ENCODE measurements around the gene DDX20. TPM values are rescaled to one million over a fixed set of nuclear protein-coding genes. Genes with fewer than 3 reads are reported as not detected.
"Not testable (repeated sequence)": the region's sequence is repeated elsewhere in the genome, so short reads cannot be mapped to it uniquely, and the experiment has no call there.

Gene DDX20
- total and polyA plus RNA-seq, 2 donors: 10.9 to 17.8 TPM

- Histone ChIP-seq H3K27me3 (ENCODE audit: control insufficient read depth in 2 of 2, insufficient read depth in 1 of 2, low read length in 1 of 2) (peaks cover 27 to 35% of the 10 kb centered on the region in 2 donors), H3K9me3 (ENCODE audit: control insufficient read depth in 2 of 2, insufficient read depth in 1 of 2, low read length in 1 of 2) (peaks cover 0 to 6% of the 10 kb centered on the region in 2 donors), H3K4me3 (ENCODE audit: low read length in 2 of 2) (no peak overlapping the region), H3K4me1 (ENCODE audit: control insufficient read depth in 2 of 2, insufficient read depth in 2 of 2, low read length in 2 of 2) (peaks cover 15 to 62% of the 10 kb centered on the region in 2 donors), H3K27ac (ENCODE audit: low read depth in 1 of 2, low read length in 1 of 2) (no peak overlapping the region), H3K36me3 (ENCODE audit: control insufficient read depth in 2 of 2, insufficient read depth in 2 of 2, low read length in 1 of 2) (no peaks in the 10 kb centered on the region)
- WGBS: 96% methylated on average over 4 of the region's 4 CpGs
- DNase-seq (ENCODE audit: low read depth in 6 of 9, low spot score in 9 of 9): no peak
Measured at GRCh38 chr1:111736548-111737215, 19.0 kb upstream of the DDX20 start.

GRCh38 chr1:111737216-111738132 is 18.2 kb upstream of the DDX20 start:
- H3K27me3 ChIP-seq (ENCODE audit: control insufficient read depth in 2 of 2, insufficient read depth in 1 of 2, low read length in 1 of 2): peaks cover 34 to 43% of the 10 kb centered on the region in 2 donors
- H3K27ac ChIP-seq (ENCODE audit: low read depth in 1 of 2, low read length in 1 of 2): peak overlapping the region in 1 of 2 donors; percentile 81
- H3K4me3 ChIP-seq (ENCODE audit: low read length in 2 of 2): peak overlapping the region; percentile 71 to 74
- peaks cover 15 to 62% of the 10 kb centered on the region in 2 donors for H3K4me1 ChIP-seq (ENCODE audit: control insufficient read depth in 2 of 2, insufficient read depth in 2 of 2, low read length in 2 of 2)
- WGBS: 62% methylated on average over 8 of the region's 8 CpGs
- H3K9me3 ChIP-seq (ENCODE audit: control insufficient read depth in 2 of 2, insufficient read depth in 1 of 2, low read length in 1 of 2): peaks cover 0 to 6% of the 10 kb centered on the region in 2 donors
- DNase-seq (ENCODE audit: low read depth in 6 of 9, low spot score in 9 of 9): peak in 1 of 9 donors; percentile 16
- H3K36me3 ChIP-seq (ENCODE audit: control insufficient read depth in 2 of 2, insufficient read depth in 2 of 2, low read length in 1 of 2): no peaks in the 10 kb centered on the region

GRCh38 chr1:111738133-111738435 is 17.6 kb upstream of the DDX20 start:
- 13% methylated on average over 9 of the region's 9 CpGs for WGBS
- Histone ChIP-seq H3K9me3 (ENCODE audit: control insufficient read depth in 2 of 2, insufficient read depth in 1 of 2, low read length in 1 of 2) (peaks cover 0 to 6% of the 10 kb centered on the region in 2 donors), H3K27me3 (ENCODE audit: control insufficient read depth in 2 of 2, insufficient read depth in 1 of 2, low read length in 1 of 2) (peaks cover 37 to 49% of the 10 kb centered on the region in 2 donors), H3K27ac (ENCODE audit: low read depth in 1 of 2, low read length in 1 of 2) (peak overlapping the region in 1 of 2 donors; percentile 81), H3K4me1 (ENCODE audit: control insufficient read depth in 2 of 2, insufficient read depth in 2 of 2, low read length in 2 of 2) (peaks cover 15 to 62% of the 10 kb centered on the region in 2 donors), H3K36me3 (ENCODE audit: control insufficient read depth in 2 of 2, insufficient read depth in 2 of 2, low read length in 1 of 2) (no peaks in the 10 kb centered on the region), H3K4me3 (ENCODE audit: low read length in 2 of 2) (peak overlapping the region; percentile 71 to 74)
- no peak for DNase-seq (ENCODE audit: low read depth in 6 of 9, low spot score in 9 of 9)

- WGBS: under 1% methylated on average over 61 of the region's 61 CpGs
Measured at GRCh38 chr1:111738436-111739193, 17.1 kb upstream of the DDX20 start.

GRCh38 chr1:111739194-111739924 is 16.3 kb upstream of the DDX20 start, which contains the start of gene INKA2:
Gene INKA2, minus strand, starts transcription at chr1:111739395. Its CDS starts 153 bp downstream, at chr1:111739242.
- H3K36me3 ChIP-seq (ENCODE audit: control insufficient read depth in 2 of 2, insufficient read depth in 2 of 2, low read length in 1 of 2): no peaks in the 10 kb centered on the region
- peaks cover 0 to 6% of the 10 kb centered on the region in 2 donors for H3K9me3 ChIP-seq (ENCODE audit: control insufficient read depth in 2 of 2, insufficient read depth in 1 of 2, low read length in 1 of 2)
- H3K4me3 ChIP-seq (ENCODE audit: low read length in 2 of 2): peak within 1 kb of the TSS; percentile 71 to 74
- peaks cover 40 to 58% of the 10 kb centered on the region in 2 donors for H3K27me3 ChIP-seq (ENCODE audit: control insufficient read depth in 2 of 2, insufficient read depth in 1 of 2, low read length in 1 of 2)
- H3K27ac ChIP-seq (ENCODE audit: low read depth in 1 of 2, low read length in 1 of 2): peak within 1 kb of the TSS; percentile 76 to 81
- DNase-seq (ENCODE audit: low read depth in 6 of 9, low spot score in 9 of 9): peak in 5 of 9 donors; percentile 32 to 76 (median 53)
- H3K4me1 ChIP-seq (ENCODE audit: control insufficient read depth in 2 of 2, insufficient read depth in 2 of 2, low read length in 2 of 2): peaks cover 15 to 50% of the 10 kb centered on the region in 2 donors
- under 1% methylated on average over 59 of the region's 59 CpGs for WGBS

More at GRCh38 chr1:111738436-111739193, 17.1 kb upstream of the DDX20 start:
- DNase-seq (ENCODE audit: low read depth in 6 of 9, low spot score in 9 of 9): peak in 6 of 9 donors; percentile 43 to 83 (median 66)
- peak overlapping the region; percentile 71 to 74 for H3K4me3 ChIP-seq (ENCODE audit: low read length in 2 of 2)
- H3K36me3 ChIP-seq (ENCODE audit: control insufficient read depth in 2 of 2, insufficient read depth in 2 of 2, low read length in 1 of 2): no peaks in the 10 kb centered on the region
- peaks cover 40 to 55% of the 10 kb centered on the region in 2 donors for H3K27me3 ChIP-seq (ENCODE audit: control insufficient read depth in 2 of 2, insufficient read depth in 1 of 2, low read length in 1 of 2)
- peak overlapping the region; percentile 76 to 81 for H3K27ac ChIP-seq (ENCODE audit: low read depth in 1 of 2, low read length in 1 of 2)
- peaks cover 0 to 6% of the 10 kb centered on the region in 2 donors for H3K9me3 ChIP-seq (ENCODE audit: control insufficient read depth in 2 of 2, insufficient read depth in 1 of 2, low read length in 1 of 2)
- H3K4me1 ChIP-seq (ENCODE audit: control insufficient read depth in 2 of 2, insufficient read depth in 2 of 2, low read length in 2 of 2): peaks cover 15 to 57% of the 10 kb centered on the region in 2 donors

GRCh38 chr1:111739925-111740765 is 15.6 kb upstream of the DDX20 start:
- H3K9me3 ChIP-seq (ENCODE audit: control insufficient read depth in 2 of 2, insufficient read depth in 1 of 2, low read length in 1 of 2): peaks cover 0 to 6% of the 10 kb centered on the region in 2 donors
- 2% methylated on average over 63 of the region's 63 CpGs for WGBS
- H3K27ac ChIP-seq (ENCODE audit: low read depth in 1 of 2, low read length in 1 of 2): peak overlapping the region in 1 of 2 donors; percentile 67
- peak overlapping the region; percentile 71 to 74 for H3K4me3 ChIP-seq (ENCODE audit: low read length in 2 of 2)
- peaks cover 15 to 50% of the 10 kb centered on the region in 2 donors for H3K4me1 ChIP-seq (ENCODE audit: control insufficient read depth in 2 of 2, insufficient read depth in 2 of 2, low read length in 2 of 2)
- DNase-seq (ENCODE audit: low read depth in 6 of 9, low spot score in 9 of 9): peak in 2 of 9 donors; percentile 37 to 55
- peaks cover 40 to 58% of the 10 kb centered on the region in 2 donors for H3K27me3 ChIP-seq (ENCODE audit: control insufficient read depth in 2 of 2, insufficient read depth in 1 of 2, low read length in 1 of 2)
- no peaks in the 10 kb centered on the region for H3K36me3 ChIP-seq (ENCODE audit: control insufficient read depth in 2 of 2, insufficient read depth in 2 of 2, low read length in 1 of 2)

- Histone ChIP-seq H3K4me1 (ENCODE audit: control insufficient read depth in 2 of 2, insufficient read depth in 2 of 2, low read length in 2 of 2) (peaks cover 15 to 47% of the 10 kb centered on the region in 2 donors), H3K27me3 (ENCODE audit: control insufficient read depth in 2 of 2, insufficient read depth in 1 of 2, low read length in 1 of 2) (peaks cover 38 to 58% of the 10 kb centered on the region in 2 donors)
- H3K9me3 ChIP-seq (ENCODE audit: control insufficient read depth in 2 of 2, insufficient read depth in 1 of 2, low read length in 1 of 2); H3K36me3 ChIP-seq (ENCODE audit: control insufficient read depth in 2 of 2, insufficient read depth in 2 of 2, low read length in 1 of 2); DNase-seq (ENCODE audit: low read depth in 6 of 9, low spot score in 9 of 9); H3K4me3 ChIP-seq (ENCODE audit: low read length in 2 of 2); H3K27ac ChIP-seq (ENCODE audit: low read depth in 1 of 2, low read length in 1 of 2): not testable (repeated sequence)
- WGBS: 98% methylated on average over 14 of the region's 14 CpGs
Measured at GRCh38 chr1:111742292-111742691, 13.4 kb upstream of the DDX20 start.

All from thymus (tissue), 11 donors.